ENCODE data around the gene TDRD7. TPM values are rescaled to one million over a fixed set of nuclear protein-coding genes. Genes with fewer than 3 reads are reported as not detected.

The TDRD7 gene
- total and polyA plus RNA-seq, 2 of the 8 experiments (the other 6 are each of a cell fraction or from before 2014, with no cell fraction given) = 1.2 to 2.3 TPM

DNA sequence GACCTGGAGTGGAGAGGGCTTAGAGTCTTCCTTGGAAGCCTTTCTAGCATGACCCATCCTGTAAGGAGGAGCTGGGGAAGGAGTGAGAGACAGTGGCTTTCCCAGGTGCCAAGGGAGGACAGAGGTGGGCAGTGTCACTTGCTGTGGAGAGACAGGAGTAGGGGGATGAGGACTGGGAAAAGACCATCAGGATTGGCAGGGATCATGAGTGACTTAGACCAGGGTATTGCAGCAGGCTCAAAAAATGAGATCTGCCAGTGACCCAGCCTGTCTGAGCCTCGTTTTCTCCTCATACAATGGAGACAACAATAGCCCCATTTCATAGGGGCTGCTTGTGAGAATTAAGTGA lies 91.9 kb downstream of the TDRD7 start:
- Histone ChIP-seq H3K4me1 (replicated peaks in 1 of 4; ENCODE audit: control insufficient read depth in 3 of 4, insufficient read depth in 4 of 4, low read length in 3 of 4) (peaks cover 0 to 6% (median 5%) of the 10 kb centered on the region in 4 experiments; a peak in 5 of 7 replicates), H2AFZ (ENCODE audit: low read length) (no peak overlapping the region), H3K27me3 (replicated peaks in 1 of 4; ENCODE audit: control insufficient read depth in 3 of 4, extremely low read depth in 1 of 4, insufficient read depth in 3 of 4, low read length in 3 of 4) (peaks cover 39 to 59% (median 49%) of the 10 kb centered on the region in 4 experiments), H3K14ac (ENCODE audit: insufficient read length) (no peak overlapping the region), H2BK120ac (replicated peaks; ENCODE audit: low read depth, low read length) (no peak overlapping the region), H3K27ac (ENCODE audit: low read depth, low read length) (no peak overlapping the region), H4K5ac (ENCODE audit: insufficient read length, low read depth, low read length) (no peak overlapping the region), H2BK12ac (ENCODE audit: low read depth, low read length) (no peak overlapping the region; the same call in 1 of the 2 replicates), H3K18ac (ENCODE audit: extremely low read depth, low read length) (no peak overlapping the region), H2BK5ac (ENCODE audit: low read depth, low read length) (no peak overlapping the region), H3K9ac (replicated peaks in 1 of 4; ENCODE audit: extremely low read depth in 1 of 4, low read depth in 3 of 4, low read length in 3 of 4) (no peak overlapping the region), H3K23ac (ENCODE audit: insufficient read length) (no peak overlapping the region), H3K79me2 (ENCODE audit: control insufficient read depth in 1 of 2, insufficient read depth in 2 of 2, low read length in 2 of 2) (no peaks in the 10 kb centered on the region), H3K4ac (replicated peaks; ENCODE audit: insufficient read length, low read depth, low read length) (no peak overlapping the region), H3K79me1 (ENCODE audit: low read depth, low read length) (no peaks in the 10 kb centered on the region), H3K23me2 (ENCODE audit: low read depth, low read length) (peaks cover 15% of the 10 kb centered on the region), H3K36me3 (ENCODE audit: control insufficient read depth in 2 of 4, insufficient read depth in 4 of 4, low read length in 3 of 4) (no peaks in the 10 kb centered on the region), H2BK20ac (ENCODE audit: low read length) (no peak overlapping the region; the same call in 1 of the 2 replicates), H4K20me1 (replicated peaks in 1 of 2; ENCODE audit: control insufficient read depth in 1 of 2, insufficient read depth in 2 of 2, low read length in 2 of 2) (no peaks in the 10 kb centered on the region), H2AK5ac (ENCODE audit: low read depth, low read length) (no peak overlapping the region), H4K91ac (replicated peaks; ENCODE audit: insufficient read length, low read length) (peak overlapping the region; percentile 32), H3K4me3 (ENCODE audit: extremely low read depth in 1 of 4, insufficient read depth in 2 of 4, low read depth in 3 of 4, low read length in 4 of 4) (no peak overlapping the region), H3K56ac (replicated peaks; ENCODE audit: insufficient read length, low read depth, low read length) (no peak overlapping the region), H3K9me3 (ENCODE audit: insufficient read depth in 2 of 2, low read depth in 1 of 2, low read length in 1 of 2) (no peaks in the 10 kb centered on the region), H3K4me2 (ENCODE audit: insufficient read depth in 1 of 2, low read depth in 2 of 2, low read length in 2 of 2) (peak overlapping the region in 1 of 2 experiments; percentile 93; a peak in 1 of 4 replicates), H2BK15ac (ENCODE audit: low read length) (no peak overlapping the region), H4K8ac (ENCODE audit: extremely low read depth, insufficient read depth, low read length) (no peak overlapping the region)
- no peak for FAIRE-seq
- TF ChIP-seq SP4 (IDR thresholded peaks at IDR 0.05; ENCODE audit: low read length) = no peak
- no peak for TF ChIP-seq POLR2A (IDR thresholded peaks at IDR 0.05; ENCODE audit: control extremely low read depth in 1 of 2, low read depth in 2 of 2, low read length in 2 of 2)
- no peak for TF ChIP-seq POU5F1 (IDR thresholded peaks at IDR 0.05; ENCODE audit: low read depth, low read length)
- TF ChIP-seq SIN3A (conservative IDR thresholded peaks at IDR 0.05 in 1 of 2, IDR thresholded peaks at IDR 0.05 in 1 of 2; ENCODE audit: low read depth in 1 of 2, low read length in 2 of 2) = no peak
- CTCF ChIA-PET (ENCODE audit: partially characterized antibody) = interaction anchor here (0.6 to 6.0 kb wide), 16 partner anchors 12 to 647 kb away, joined by 3 to 53 read pairs (median 5); no protein-coding TSS in a partner anchor
- POLR2A ChIA-PET (ENCODE audit: partially characterized antibody) = no interaction called here
- 67% methylated on average over 1 of the region's 1 CpG; no CpG with 5 or more reads in 1 of the 2 experiments for WGBS, 2 experiments (ENCODE audit: extremely low coverage in 1 of 2, insufficient coverage in 1 of 2, insufficient read length in 1 of 2, insufficient replicate concordance in 2 of 2, low coverage in 1 of 2, low lambda C conversion rate in 2 of 2, missing lambda C conversion rate in 1 of 2)
- peak in 1 of 2 experiments; percentile 34 for DNase-seq (ENCODE audit: low read depth in 1 of 2, low spot score in 2 of 2)

Measured in H1 (cell line).